Liver (tissue), 9 donors: ENCODE measurements around the gene TOMM20. TPM values are rescaled to one million over a fixed set of nuclear protein-coding genes. Genes with fewer than 3 reads are reported as not detected.
A peak's percentile ranks its signal among the peaks of the same experiment; 100 is the strongest.

Source experiments
- DNase-seq: peaks from one replicate; pipeline ENCODE4 v3.0.0-alpha.2; 2017; ENCODE audit warnings: low spot score
- H3K27ac ChIP-seq, 2 donors: one replicate each; pipeline ENCODE4 v1.7.0; 2013; ENCODE audit warnings: inconsistent platforms in 2 of 2, low read length in 2 of 2, control low read depth in 1 of 2, low read depth in 1 of 2, mild to moderate bottlenecking in 1 of 2
- H3K27me3 ChIP-seq, 4 donors: one replicate each; pipeline versions ENCODE4 v1.6.1 to v1.7.0; 2013; ENCODE audit warnings: low read length in 3 of 4, inconsistent platforms in 1 of 4, mild to moderate bottlenecking in 1 of 4, moderate library complexity in 1 of 4; ENCODE audit not compliant: control insufficient read depth in 4 of 4, insufficient read depth in 4 of 4
- H3K36me3 ChIP-seq, 4 donors: one replicate each; pipeline versions ENCODE4 v1.6.1 to v1.7.0; 2013; ENCODE audit warnings: low read length in 3 of 4, mild to moderate bottlenecking in 3 of 4, low read depth in 1 of 4, moderate library complexity in 1 of 4; ENCODE audit not compliant: control insufficient read depth in 4 of 4, insufficient read depth in 3 of 4
- H3K4me1 ChIP-seq, 4 donors: one replicate each; pipeline versions ENCODE4 v1.6.1 to v1.7.0; 2013; ENCODE audit warnings: low read length in 3 of 4, mild to moderate bottlenecking in 3 of 4, moderate library complexity in 1 of 4; ENCODE audit not compliant: control insufficient read depth in 4 of 4, insufficient read depth in 4 of 4
- H3K4me3 ChIP-seq, 3 donors: one replicate each; pipeline versions ENCODE4 v1.6.1 to v1.7.0; 2013; ENCODE audit warnings: low read length in 3 of 3, control low read depth in 1 of 3, low read depth in 1 of 3, mild to moderate bottlenecking in 1 of 3
- H3K9ac ChIP-seq, 2 donors: one replicate each; pipeline ENCODE4 v1.7.0; 2013; ENCODE audit warnings: low read length in 2 of 2, mild to moderate bottlenecking in 2 of 2, moderate library complexity in 2 of 2, control low read depth in 1 of 2, low read depth in 1 of 2
- H3K9me3 ChIP-seq, 4 donors: one replicate each; pipeline versions ENCODE4 v1.6.1 to v1.7.0; 2013; ENCODE audit warnings: low read length in 3 of 4; ENCODE audit not compliant: control insufficient read depth in 4 of 4
- FOXA1 ChIP-seq: IDR thresholded peaks from 2 replicates; pipeline ENCODE4 v1.6.1; 2016; ENCODE audit warnings: antibody characterized with exemption
- FOXA2 ChIP-seq: IDR thresholded peaks from 2 replicates; pipeline ENCODE4 v1.6.1; 2016; ENCODE audit warnings: antibody characterized with exemption
- GABPA ChIP-seq, 2 donors: IDR thresholded peaks in 1 of 2; conservative IDR thresholded peaks in 1 of 2; 2 replicates each; pipeline ENCODE4 v1.6.1; 2016; ENCODE audit warnings: antibody characterized with exemption in 2 of 2, mild to moderate bottlenecking in 1 of 2, moderate library complexity in 1 of 2
- HNF4G ChIP-seq: IDR thresholded peaks from 2 replicates; pipeline ENCODE4 v1.6.1; 2016; ENCODE audit warnings: antibody characterized with exemption
- MAX ChIP-seq: IDR thresholded peaks from 2 replicates; pipeline ENCODE4 v1.6.1; 2016; ENCODE audit warnings: antibody characterized with exemption
- NR2F2 ChIP-seq: IDR thresholded peaks from 2 replicates; pipeline ENCODE4 v1.6.1; 2016; ENCODE audit warnings: antibody characterized with exemption
- REST ChIP-seq: IDR thresholded peaks from 2 replicates; pipeline ENCODE4 v1.6.1; 2016; ENCODE audit warnings: antibody characterized with exemption, mild to moderate bottlenecking
- RXRA ChIP-seq, 2 donors: IDR thresholded peaks; 2 replicates each; pipeline ENCODE4 v1.6.1; 2017 to 2018; ENCODE audit warnings: antibody characterized with exemption in 2 of 2, mild to moderate bottlenecking in 1 of 2
- YY1 ChIP-seq: IDR thresholded peaks from 2 replicates; pipeline ENCODE4 v1.6.1; 2016; ENCODE audit warnings: antibody characterized with exemption, mild to moderate bottlenecking
- ZBTB33 ChIP-seq: IDR thresholded peaks from 2 replicates; pipeline ENCODE4 v1.6.1; 2016; ENCODE audit warnings: antibody characterized with exemption
- WGBS: extraction: QIAGEN DNeasy Blood & Tissue Kit; methylation state at CpG from one replicate; pipeline ENCODE4 v1.1.7; 2013; 5-methylcytosine and 5-hydroxymethylcytosine counted together
- polyA plus RNA-seq, 2 donors: library from polyadenylated mRNA; stranded (reverse) in 1 of 2; unstranded in 1 of 2; fragments of 200-250 nt in 1 of 2; fragments of >200 nt in 1 of 2; fragmentation: Nextera tagmentation in 1 of 2; extraction: Ambion mirVana in 1 of 2; gene quantifications; one replicate each; pipeline versions ENCODE4 v1.2.1 to v1.2.3, GENCODE V29; 2013 to 2015
- total RNA-seq, 2 donors: library from RNA; depleted of rRNA; stranded (reverse); fragments of >200 nt; gene quantifications; one replicate each; pipeline ENCODE4 v1.2.3, GENCODE V29; 2014
- TF ChIP-seq, protein P1 (sequence below): IDR thresholded peaks from 2 replicates; pipeline ENCODE4 v1.6.1; 2016; ENCODE audit warnings: antibody characterized with exemption
- TF ChIP-seq, protein P2 (sequence below): fragments of 150-350 bp; IDR thresholded peaks from 2 replicates; pipeline ENCODE4 v1.5.1; 2017; ENCODE audit warnings: improper control_type of control experiment, low read depth, low read length; ENCODE audit not compliant: missing input control
- donor health status: healthy.
- donor health status: healthy.
- donor health status: healthy.
- donor health status: healthy.
- donor health status: healthy.

Gene TOMM20
- total and polyA plus RNA-seq, 4 donors, result 33.4 to 74.4 (median 39.1) TPM

DNA sequence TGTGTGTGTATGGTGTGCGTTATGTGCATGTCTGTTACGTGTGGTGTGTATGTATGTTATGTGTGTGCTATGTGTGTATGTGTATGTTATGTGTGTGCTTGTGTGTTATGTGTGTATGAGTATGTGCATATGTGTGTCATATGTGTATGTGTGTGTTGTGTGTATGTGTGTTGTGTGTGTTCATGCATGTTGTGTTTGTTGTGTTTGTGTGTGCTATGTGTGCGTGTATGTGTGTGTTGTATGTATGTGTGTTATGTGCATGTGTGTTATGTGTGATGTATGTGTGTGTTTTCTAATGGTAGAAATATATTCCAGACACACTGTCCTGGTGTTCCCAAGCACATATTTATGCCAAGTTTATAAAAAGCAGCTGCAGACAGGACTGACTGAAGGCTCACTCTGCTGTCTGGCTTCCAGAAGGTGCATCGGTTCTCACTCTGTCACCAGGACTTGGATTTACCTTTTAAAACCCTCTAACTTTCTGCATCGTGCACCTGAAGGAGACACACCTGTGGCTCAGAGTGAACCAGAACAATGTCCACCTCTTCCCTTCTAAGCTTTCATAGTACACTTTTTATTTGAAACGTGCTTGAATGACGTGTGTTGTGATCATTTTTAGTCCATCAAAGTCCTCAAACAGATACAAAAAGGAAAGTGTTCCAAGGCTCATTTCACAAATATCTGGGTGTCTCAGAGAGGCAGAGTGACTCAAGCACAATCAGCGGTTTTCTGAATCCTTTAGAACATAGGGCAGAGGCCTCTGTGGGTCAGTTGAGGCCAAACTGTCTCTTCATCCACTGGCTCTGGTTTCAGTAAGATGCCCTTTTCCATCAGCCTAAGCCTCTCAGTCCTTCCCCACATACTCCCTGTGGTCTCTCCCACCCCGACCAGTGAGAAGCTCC lies 49.9 kb downstream of the TOMM20 start:
- WGBS, result 58% methylated on average over 9 of the region's 9 CpGs
- no peak for DNase-seq
- peak overlapping the region; percentile 79 to 83 for H3K27ac ChIP-seq
- no peaks in the 10 kb centered on the region for H3K27me3 ChIP-seq
- H3K9ac ChIP-seq, result no peak overlapping the region
- peaks cover 11 to 76% (median 42%) of the 10 kb centered on the region in 4 donors for H3K4me1 ChIP-seq
- no peaks in the 10 kb centered on the region for H3K36me3 ChIP-seq
- H3K9me3 ChIP-seq, result no peaks in the 10 kb centered on the region
- H3K4me3 ChIP-seq, result no peak overlapping the region
- no peak for TF ChIP-seq REST
- TF ChIP-seq ZBTB33, result no peak
- no peak for TF ChIP-seq MAX
- TF ChIP-seq GABPA (IDR thresholded peaks at IDR 0.05 in 1 of 2, conservative IDR thresholded peaks at IDR 0.05 in 1 of 2), result no peak
- no peak for TF ChIP-seq NR2F2
- no peak for TF ChIP-seq HNF4G
- TF ChIP-seq, protein P1, sequence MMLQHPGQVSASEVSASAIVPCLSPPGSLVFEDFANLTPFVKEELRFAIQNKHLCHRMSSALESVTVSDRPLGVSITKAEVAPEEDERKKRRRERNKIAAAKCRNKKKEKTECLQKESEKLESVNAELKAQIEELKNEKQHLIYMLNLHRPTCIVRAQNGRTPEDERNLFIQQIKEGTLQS, result no peak
- TF ChIP-seq, protein P2, sequence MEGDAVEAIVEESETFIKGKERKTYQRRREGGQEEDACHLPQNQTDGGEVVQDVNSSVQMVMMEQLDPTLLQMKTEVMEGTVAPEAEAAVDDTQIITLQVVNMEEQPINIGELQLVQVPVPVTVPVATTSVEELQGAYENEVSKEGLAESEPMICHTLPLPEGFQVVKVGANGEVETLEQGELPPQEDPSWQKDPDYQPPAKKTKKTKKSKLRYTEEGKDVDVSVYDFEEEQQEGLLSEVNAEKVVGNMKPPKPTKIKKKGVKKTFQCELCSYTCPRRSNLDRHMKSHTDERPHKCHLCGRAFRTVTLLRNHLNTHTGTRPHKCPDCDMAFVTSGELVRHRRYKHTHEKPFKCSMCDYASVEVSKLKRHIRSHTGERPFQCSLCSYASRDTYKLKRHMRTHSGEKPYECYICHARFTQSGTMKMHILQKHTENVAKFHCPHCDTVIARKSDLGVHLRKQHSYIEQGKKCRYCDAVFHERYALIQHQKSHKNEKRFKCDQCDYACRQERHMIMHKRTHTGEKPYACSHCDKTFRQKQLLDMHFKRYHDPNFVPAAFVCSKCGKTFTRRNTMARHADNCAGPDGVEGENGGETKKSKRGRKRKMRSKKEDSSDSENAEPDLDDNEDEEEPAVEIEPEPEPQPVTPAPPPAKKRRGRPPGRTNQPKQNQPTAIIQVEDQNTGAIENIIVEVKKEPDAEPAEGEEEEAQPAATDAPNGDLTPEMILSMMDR, result no peak
- no peak for TF ChIP-seq RXRA (IDR thresholded peaks at IDR 0.05)
- TF ChIP-seq FOXA1, result no peak
- no peak for TF ChIP-seq FOXA2
- no peak for TF ChIP-seq YY1
